H9 (cell line): Measurements from ENCODE around the gene CAVIN1. TPM values are rescaled to one million over a fixed set of nuclear protein-coding genes. Genes with fewer than 3 reads are reported as not detected.

Source experiments
- DNase-seq: peaks from one replicate; pipeline ENCODE4 v3.0.0-alpha.2; 2017
- H2AFZ ChIP-seq: one replicate; pipeline ENCODE4 v1.6.1; 2013; ENCODE audit warnings: mild to moderate bottlenecking, low read length, control low read depth, moderate library complexity
- H2AK5ac ChIP-seq: 2 replicates; pipeline ENCODE4 v1.6.1; 2013; ENCODE audit warnings: low read length, control low read depth, mixed read lengths; ENCODE audit not compliant: insufficient read length
- H2BK120ac ChIP-seq: one replicate; pipeline ENCODE4 v1.6.1; 2013; ENCODE audit warnings: low read depth, mild to moderate bottlenecking, low read length, control low read depth, inconsistent platforms; ENCODE audit not compliant: poor library complexity, severe bottlenecking
- H2BK12ac ChIP-seq: 2 replicates; pipeline ENCODE4 v1.6.1; 2013; ENCODE audit warnings: low read length, control low read depth, mixed read lengths, low read depth; ENCODE audit not compliant: insufficient read length
- H2BK15ac ChIP-seq: 2 replicates; pipeline ENCODE4 v1.6.1; 2013; ENCODE audit warnings: low read depth, low read length, control low read depth
- H2BK20ac ChIP-seq: one replicate; pipeline ENCODE4 v1.6.1; 2013; ENCODE audit warnings: low read depth, mild to moderate bottlenecking, low read length, control low read depth, inconsistent platforms; ENCODE audit not compliant: poor library complexity, severe bottlenecking
- H2BK5ac ChIP-seq: 2 replicates; pipeline ENCODE4 v1.6.1; 2013; ENCODE audit warnings: low read length, control low read depth, mixed read lengths; ENCODE audit not compliant: insufficient read length
- H3K14ac ChIP-seq: 2 replicates; pipeline ENCODE4 v1.6.1; 2013; ENCODE audit warnings: low read length, control low read depth; ENCODE audit not compliant: insufficient read depth
- H3K18ac ChIP-seq: 2 replicates; pipeline ENCODE4 v1.6.1; 2013; ENCODE audit warnings: low read depth, mild to moderate bottlenecking, mixed read lengths, low read length, control low read depth; ENCODE audit not compliant: insufficient read length
- H3K23ac ChIP-seq: 2 replicates; pipeline ENCODE4 v1.6.1; 2013; ENCODE audit warnings: low read length, control low read depth, mixed read lengths, low read depth; ENCODE audit not compliant: insufficient read length
- H3K23me2 ChIP-seq: 2 replicates; pipeline ENCODE4 v1.6.1; 2013; ENCODE audit warnings: low read depth, mild to moderate bottlenecking, mixed read lengths, low read length, control low read depth; ENCODE audit not compliant: insufficient read length, poor library complexity, severe bottlenecking
- H3K27ac ChIP-seq: 2 replicates; pipeline ENCODE4 v1.5.1; 2013; ENCODE audit warnings: low read length, control low read depth, mixed read lengths, low read depth; ENCODE audit not compliant: insufficient read length
- H3K27me3 ChIP-seq: 2 replicates; pipeline ENCODE4 v1.6.1; 2013; ENCODE audit warnings: low read length, control low read depth, inconsistent platforms; ENCODE audit not compliant: insufficient read depth
- H3K4ac ChIP-seq: 2 replicates; pipeline ENCODE4 v1.6.1; 2013; ENCODE audit warnings: low read depth, mild to moderate bottlenecking, control low read depth, inconsistent platforms, low read length, moderate library complexity
- H3K4me1 ChIP-seq: 2 replicates; pipeline ENCODE4 v1.6.1; 2013; ENCODE audit warnings: low read length, control low read depth, inconsistent platforms; ENCODE audit not compliant: insufficient read depth
- H3K4me2 ChIP-seq: 2 replicates; pipeline ENCODE4 v1.6.1; 2013; ENCODE audit warnings: low read length, control low read depth, mixed read lengths; ENCODE audit not compliant: insufficient read length, insufficient read depth
- H3K56ac ChIP-seq: 2 replicates; pipeline ENCODE4 v1.6.1; 2013; ENCODE audit warnings: low read depth, mild to moderate bottlenecking, mixed read lengths, low read length, control low read depth; ENCODE audit not compliant: insufficient read length
- H3K79me1 ChIP-seq: 2 replicates; pipeline ENCODE4 v1.6.1; 2013; ENCODE audit warnings: low read depth, mild to moderate bottlenecking, moderate library complexity, low read length, control low read depth, inconsistent platforms; ENCODE audit not compliant: insufficient read depth, poor library complexity, severe bottlenecking
- H3K79me2 ChIP-seq: 2 replicates; pipeline ENCODE4 v1.6.1; 2013; ENCODE audit warnings: low read length, control low read depth, inconsistent platforms; ENCODE audit not compliant: insufficient read depth
- H3K9ac ChIP-seq: 2 replicates; pipeline ENCODE4 v1.6.1; 2013; ENCODE audit warnings: low read length, control low read depth, mixed read lengths; ENCODE audit not compliant: insufficient read length; ENCODE audit errors: extremely low read depth
- H3K9me3 ChIP-seq: one replicate; pipeline ENCODE4 v1.6.1; 2013; ENCODE audit warnings: low read depth, low read length, inconsistent platforms; ENCODE audit not compliant: control insufficient read depth
- H3T11ph ChIP-seq: one replicate; pipeline ENCODE4 v1.6.1; 2013; ENCODE audit warnings: mild to moderate bottlenecking, low read length, control low read depth, inconsistent platforms
- H4K20me1 ChIP-seq: one replicate; pipeline ENCODE4 v1.6.1; 2013; ENCODE audit not compliant: control insufficient read depth, insufficient read length, insufficient read depth
- H4K5ac ChIP-seq: 2 replicates; pipeline ENCODE4 v1.6.1; 2013; ENCODE audit warnings: low read depth, mild to moderate bottlenecking, mixed read lengths, low read length, control low read depth; ENCODE audit not compliant: insufficient read length
- H4K8ac ChIP-seq: replicated peaks from 2 replicates; pipeline ENCODE4 v1.6.1; 2013; ENCODE audit warnings: low read length, control low read depth, mixed read lengths, low read depth; ENCODE audit not compliant: insufficient read length
- H4K91ac ChIP-seq: 2 replicates; pipeline ENCODE4 v1.6.1; 2013; ENCODE audit warnings: low read depth, mild to moderate bottlenecking, moderate library complexity, mixed read lengths, low read length, control low read depth; ENCODE audit not compliant: insufficient read length
- H3K27ac Mint-ChIP-seq, 3 experiments: 2 replicates in 2 of 3; 3 replicates in 1 of 3; pipeline ENCODE4 v1.8.0; 2020 to 2021; ENCODE audit warnings: mixed read lengths in 3 of 3, mild to moderate bottlenecking in 1 of 3, moderate library complexity in 1 of 3
- H3K27me3 Mint-ChIP-seq: 2 replicates; pipeline ENCODE4 v1.8.0; 2021; ENCODE audit warnings: low read depth, mild to moderate bottlenecking, moderate library complexity, mixed read lengths
- H3K36me3 Mint-ChIP-seq, 3 experiments: 2 replicates in 2 of 3; 3 replicates in 1 of 3; pipeline ENCODE4 v1.8.0; 2020 to 2021; ENCODE audit warnings: low read depth in 3 of 3, mixed read lengths in 3 of 3; ENCODE audit not compliant: insufficient read depth in 1 of 3
- H3K4me1 Mint-ChIP-seq, 2 experiments: 2 replicates each; pipeline ENCODE4 v1.8.0; 2020; ENCODE audit warnings: mixed read lengths in 2 of 2
- H3K4me3 Mint-ChIP-seq, 2 experiments: 2 replicates in 1 of 2; 3 replicates in 1 of 2; pipeline ENCODE4 v1.8.0; 2020 to 2021; ENCODE audit warnings: mild to moderate bottlenecking in 2 of 2, mixed read lengths in 2 of 2, moderate library complexity in 1 of 2
- H3K9me3 Mint-ChIP-seq, 2 experiments: 2 replicates in 1 of 2; 3 replicates in 1 of 2; pipeline ENCODE4 v1.8.0; 2020; ENCODE audit warnings: mild to moderate bottlenecking in 2 of 2, mixed read lengths in 2 of 2, moderate library complexity in 1 of 2
- WGBS: extraction: QIAGEN DNeasy Blood & Tissue Kit; methylation state at CpG from one replicate; pipeline ENCODE4 v1.1.7; 2013; ENCODE audit warnings: missing lambda C conversion rate, low lambda C conversion rate, mixed read lengths; ENCODE audit not compliant: insufficient read length; ENCODE audit errors: extremely low coverage; 5-methylcytosine and 5-hydroxymethylcytosine counted together
- total RNA-seq: library from RNA; stranded (reverse); gene quantifications from 2 replicates; pipeline ENCODE4 v1.2.1, GENCODE V29; 2021
- TF ChIP-seq, protein P1 (sequence below): fragments of 200-600 bp; sonication (generic); conservative IDR thresholded peaks from 3 replicates; pipeline ENCODE4 v1.8.0; 2021; ENCODE audit warnings: antibody characterized with exemption, mild to moderate bottlenecking

The CAVIN1 gene
- total RNA-seq, 1 experiment from 2014 or later: 65.2 TPM

DNA sequence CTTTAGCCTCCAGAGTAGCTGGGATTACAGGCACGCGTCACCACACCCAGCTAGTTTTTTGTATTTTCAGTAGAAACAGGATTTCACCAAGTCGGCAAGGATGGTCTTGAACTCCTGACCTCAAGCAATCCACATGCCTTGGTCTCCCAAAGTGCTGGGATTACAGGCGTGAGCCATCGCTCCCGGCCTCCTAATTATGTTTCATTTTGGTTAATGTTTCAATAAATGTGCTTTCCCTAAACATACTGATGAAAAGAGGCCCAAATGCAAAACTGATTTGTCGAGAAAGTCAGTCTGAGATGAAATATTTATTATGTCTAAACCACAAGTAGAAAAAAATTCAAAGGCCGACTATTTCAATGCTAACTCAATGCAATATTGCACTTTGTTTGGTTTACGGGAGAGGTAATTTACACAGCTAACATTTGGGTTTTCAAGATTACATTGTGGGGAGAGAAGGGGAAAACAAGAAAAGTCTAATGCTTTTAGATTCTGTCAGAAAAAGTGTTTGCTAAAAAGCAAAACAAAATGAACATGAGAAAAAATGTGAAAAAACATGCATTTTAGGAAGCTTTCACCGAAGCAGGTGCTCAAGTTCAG is 44.6 kb downstream of the CAVIN1 start:
- TF ChIP-seq, protein P1, sequence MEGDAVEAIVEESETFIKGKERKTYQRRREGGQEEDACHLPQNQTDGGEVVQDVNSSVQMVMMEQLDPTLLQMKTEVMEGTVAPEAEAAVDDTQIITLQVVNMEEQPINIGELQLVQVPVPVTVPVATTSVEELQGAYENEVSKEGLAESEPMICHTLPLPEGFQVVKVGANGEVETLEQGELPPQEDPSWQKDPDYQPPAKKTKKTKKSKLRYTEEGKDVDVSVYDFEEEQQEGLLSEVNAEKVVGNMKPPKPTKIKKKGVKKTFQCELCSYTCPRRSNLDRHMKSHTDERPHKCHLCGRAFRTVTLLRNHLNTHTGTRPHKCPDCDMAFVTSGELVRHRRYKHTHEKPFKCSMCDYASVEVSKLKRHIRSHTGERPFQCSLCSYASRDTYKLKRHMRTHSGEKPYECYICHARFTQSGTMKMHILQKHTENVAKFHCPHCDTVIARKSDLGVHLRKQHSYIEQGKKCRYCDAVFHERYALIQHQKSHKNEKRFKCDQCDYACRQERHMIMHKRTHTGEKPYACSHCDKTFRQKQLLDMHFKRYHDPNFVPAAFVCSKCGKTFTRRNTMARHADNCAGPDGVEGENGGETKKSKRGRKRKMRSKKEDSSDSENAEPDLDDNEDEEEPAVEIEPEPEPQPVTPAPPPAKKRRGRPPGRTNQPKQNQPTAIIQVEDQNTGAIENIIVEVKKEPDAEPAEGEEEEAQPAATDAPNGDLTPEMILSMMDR: no peak
- H2BK5ac ChIP-seq: no peak overlapping the region
- no peaks in the 10 kb centered on the region for H3K27me3 ChIP-seq
- no peak overlapping the region for H2BK20ac ChIP-seq
- WGBS: no CpG with 5 or more reads among the region's 10 CpGs
- no peak overlapping the region for H3T11ph ChIP-seq
- H3K4me2 ChIP-seq: no peak overlapping the region
- no peak overlapping the region for H2BK120ac ChIP-seq
- H2BK12ac ChIP-seq: no peak overlapping the region
- no peak overlapping the region for H3K27ac ChIP-seq
- no peaks in the 10 kb centered on the region for H4K20me1 ChIP-seq
- DNase-seq: no peak
- no peak overlapping the region for H2AK5ac ChIP-seq
- no peak overlapping the region for H4K5ac ChIP-seq
- no peaks in the 10 kb centered on the region for H3K9me3 ChIP-seq
- H3K23ac ChIP-seq: no peak overlapping the region
- peaks cover 20% of the 10 kb centered on the region for H3K79me2 ChIP-seq
- no peak overlapping the region for H3K14ac ChIP-seq
- H3K9ac ChIP-seq: no peak overlapping the region
- peaks cover 5% of the 10 kb centered on the region for H3K4me1 ChIP-seq
- H3K56ac ChIP-seq: no peak overlapping the region
- H2BK15ac ChIP-seq: no peak overlapping the region
- peaks cover 2% of the 10 kb centered on the region for H3K79me1 ChIP-seq
- H2AFZ ChIP-seq: no peak overlapping the region
- no peak overlapping the region for H3K4ac ChIP-seq
- H3K23me2 ChIP-seq: no peaks in the 10 kb centered on the region
- Mint-ChIP-seq H3K27me3 (no peaks in the 10 kb centered on the region), H3K4me3 (peak overlapping the region in 1 of 2 experiments; percentile 53; a peak in 1 of 5 replicates), H3K36me3 (peaks cover 6 to 21% (median 14%) of the 10 kb centered on the region in 3 experiments; a peak in 5 of 7 replicates), H3K9me3 (no peaks in the 10 kb centered on the region), H3K4me1 (peaks cover 37 to 46% of the 10 kb centered on the region in 2 experiments), H3K27ac (peak overlapping the region; percentile 60 to 91 (median 87); a peak in 6 of 7 replicates)
- no peak overlapping the region for H4K91ac ChIP-seq
- H3K18ac ChIP-seq: no peak overlapping the region
- H4K8ac ChIP-seq: no peak overlapping the region
